GM20431 (cell line): ENCODE data around the gene GTF3C5.
"Not testable (repeated sequence)": the region's sequence is repeated elsewhere in the genome, so short reads cannot be mapped to it uniquely, and the experiment has no call there.

Source experiments
- in situ Hi-C: fragments of 300-500 bp; cut with MseI, MboI; formaldehyde crosslinking; loops from one replicate; pipeline ENCODE4 v1.15.0; 2020; ENCODE audit warnings: low sequenced_read_pairs; ENCODE audit not compliant: unreplicated experiment

Gene GTF3C5

DNA sequence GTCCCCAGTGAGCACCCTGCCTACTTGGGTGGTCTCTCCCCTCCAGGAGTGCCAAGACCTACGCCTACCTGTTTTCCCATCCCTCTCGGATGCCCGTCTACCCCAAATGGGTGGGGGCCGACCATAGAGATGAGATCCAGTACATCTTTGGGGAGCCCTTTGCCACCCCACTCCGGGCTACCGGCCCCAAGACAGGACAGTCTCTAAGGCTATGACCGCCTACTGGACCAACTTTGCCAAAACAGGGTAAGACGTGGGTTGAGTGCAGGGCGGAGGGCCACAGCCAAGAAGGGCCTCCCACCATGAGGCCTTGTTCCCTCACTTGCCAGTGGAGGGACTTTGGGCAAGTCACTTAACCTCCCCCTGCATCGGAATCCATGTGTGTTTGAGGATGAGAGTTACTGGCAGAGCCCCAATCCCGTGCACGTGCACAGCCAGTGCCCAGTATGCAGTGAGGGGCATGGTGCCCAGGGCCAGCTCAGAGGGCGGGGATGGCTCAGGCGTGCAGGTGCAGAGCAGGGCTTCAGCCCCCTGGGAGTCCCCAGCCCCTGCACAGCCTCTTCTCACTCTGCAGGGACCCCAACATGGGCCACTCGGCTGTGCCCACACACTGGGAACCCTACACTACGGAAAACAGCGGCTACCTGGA lies 55.5 kb downstream of the GTF3C5 start:
- in situ Hi-C loops: not testable (repeated sequence)

- in situ Hi-C loops: no loop called here
These were observed 56.1 kb downstream of the GTF3C5 start for GRCh38 chr9:133086894-133087293.

GRCh38 chr9:133087429-133088145 lies 56.8 kb downstream of the GTF3C5 start:
- in situ Hi-C loops: no loop called here

GRCh38 chr9:133088146-133088750 lies 57.5 kb downstream of the GTF3C5 start:
- in situ Hi-C loops: no loop called here

GRCh38 chr9:133088756-133089155 lies 58.0 kb downstream of the GTF3C5 start:
- in situ Hi-C loops: no loop called here

- in situ Hi-C loops: no loop called here
These were observed 58.5 kb downstream of the GTF3C5 start for GRCh38 chr9:133089271-133089671.

- in situ Hi-C loops: no loop called here
These were observed 59.4 kb downstream of the GTF3C5 start for GRCh38 chr9:133090187-133090586.

DNA sequence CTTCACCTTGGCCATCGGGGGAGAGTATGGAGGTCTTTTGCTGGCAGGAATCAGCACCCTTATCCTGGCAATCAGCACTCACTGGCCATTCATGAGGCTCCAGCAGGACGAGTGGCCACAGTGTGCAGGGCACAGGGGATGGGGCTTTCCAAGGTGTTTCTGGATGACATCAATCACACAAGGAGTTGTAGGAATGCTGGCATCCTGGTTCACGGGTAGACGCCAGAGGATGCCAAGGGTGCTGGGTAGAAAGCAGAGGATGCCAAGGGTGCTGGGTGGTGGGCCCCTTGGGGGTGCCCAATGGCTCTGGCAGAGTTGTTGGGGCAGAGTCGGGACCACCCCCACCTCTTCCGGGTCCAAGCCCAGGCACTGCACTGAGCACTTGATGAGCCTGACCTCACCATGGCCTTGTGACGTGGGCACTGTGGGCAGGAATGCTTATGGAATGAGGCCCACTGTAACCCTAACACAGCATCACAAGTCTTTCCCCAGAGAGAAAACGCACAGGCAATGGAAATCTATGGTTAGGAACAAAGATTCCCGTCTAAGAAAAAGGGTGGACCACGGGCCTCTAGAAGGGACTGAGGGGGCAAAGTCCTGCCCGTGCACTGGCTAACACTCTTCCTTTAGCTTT lies 60.1 kb downstream of the GTF3C5 start:
- in situ Hi-C loops: no loop called here

GRCh38 chr9:133094351-133094750 lies 63.6 kb downstream of the GTF3C5 start:
- in situ Hi-C loops: not testable (repeated sequence)

GRCh38 chr9:133094842-133095393 lies 64.1 kb downstream of the GTF3C5 start:
- in situ Hi-C loops: no loop called here

DNA sequence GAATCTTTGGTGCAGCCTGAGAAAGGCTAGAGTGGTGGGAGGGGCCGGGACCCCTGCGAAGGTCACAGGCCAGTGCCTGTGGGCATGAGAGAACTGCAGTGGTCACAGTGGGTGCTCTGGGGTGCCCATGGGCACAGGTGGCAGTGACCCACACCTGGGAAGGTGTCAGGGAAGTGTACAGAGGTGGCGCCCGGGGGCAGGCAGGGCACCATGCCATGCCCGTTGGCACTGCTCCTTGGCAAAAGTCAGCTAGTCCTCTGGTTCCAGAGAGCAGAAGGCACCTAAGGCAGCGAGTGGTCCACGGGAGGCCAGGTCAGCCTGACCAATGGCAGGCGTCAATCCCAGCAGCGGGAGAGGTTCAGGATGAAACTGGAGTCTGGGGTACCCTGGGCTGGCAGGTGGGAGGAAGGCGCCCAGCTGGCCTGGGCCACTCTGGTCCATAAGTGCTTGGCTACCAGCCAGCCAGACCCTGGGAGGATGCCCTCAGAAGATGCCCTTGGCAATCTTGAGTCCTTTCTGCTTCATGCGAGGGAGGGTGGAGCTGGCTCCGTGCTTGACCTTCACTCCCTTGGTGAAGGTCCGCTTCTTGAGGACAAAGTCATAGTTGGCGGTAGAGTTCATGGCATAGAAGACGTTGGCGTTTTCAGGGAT lies 67.4 kb downstream of the GTF3C5 start:
- in situ Hi-C loops: no loop called here

DNA sequence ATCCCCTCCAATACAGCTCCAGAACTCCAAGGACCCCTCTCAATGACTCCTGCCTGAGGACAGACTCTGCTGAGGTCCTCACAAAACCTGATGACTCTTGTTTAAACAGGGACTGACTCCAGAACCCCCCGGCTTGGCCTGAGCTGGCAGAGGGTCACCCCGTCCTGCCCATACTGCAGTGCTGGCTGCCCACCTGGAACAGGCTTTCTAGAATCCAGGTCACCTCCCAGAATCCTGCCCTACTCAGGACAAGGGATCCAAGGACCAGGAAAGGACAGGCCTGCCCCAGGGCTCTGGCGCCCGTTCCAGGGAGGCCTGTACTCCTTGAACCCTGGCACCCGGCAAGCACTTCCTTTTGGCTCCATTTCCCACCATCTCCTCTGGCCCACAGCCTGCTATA lies 68.1 kb downstream of the GTF3C5 start:
- in situ Hi-C loops: no loop called here

- in situ Hi-C loops: no loop called here
These were observed 69.1 kb downstream of the GTF3C5 start for GRCh38 chr9:133099726-133100505.

- in situ Hi-C loops: no loop called here
These were observed 69.9 kb downstream of the GTF3C5 start for GRCh38 chr9:133100506-133101355.

DNA sequence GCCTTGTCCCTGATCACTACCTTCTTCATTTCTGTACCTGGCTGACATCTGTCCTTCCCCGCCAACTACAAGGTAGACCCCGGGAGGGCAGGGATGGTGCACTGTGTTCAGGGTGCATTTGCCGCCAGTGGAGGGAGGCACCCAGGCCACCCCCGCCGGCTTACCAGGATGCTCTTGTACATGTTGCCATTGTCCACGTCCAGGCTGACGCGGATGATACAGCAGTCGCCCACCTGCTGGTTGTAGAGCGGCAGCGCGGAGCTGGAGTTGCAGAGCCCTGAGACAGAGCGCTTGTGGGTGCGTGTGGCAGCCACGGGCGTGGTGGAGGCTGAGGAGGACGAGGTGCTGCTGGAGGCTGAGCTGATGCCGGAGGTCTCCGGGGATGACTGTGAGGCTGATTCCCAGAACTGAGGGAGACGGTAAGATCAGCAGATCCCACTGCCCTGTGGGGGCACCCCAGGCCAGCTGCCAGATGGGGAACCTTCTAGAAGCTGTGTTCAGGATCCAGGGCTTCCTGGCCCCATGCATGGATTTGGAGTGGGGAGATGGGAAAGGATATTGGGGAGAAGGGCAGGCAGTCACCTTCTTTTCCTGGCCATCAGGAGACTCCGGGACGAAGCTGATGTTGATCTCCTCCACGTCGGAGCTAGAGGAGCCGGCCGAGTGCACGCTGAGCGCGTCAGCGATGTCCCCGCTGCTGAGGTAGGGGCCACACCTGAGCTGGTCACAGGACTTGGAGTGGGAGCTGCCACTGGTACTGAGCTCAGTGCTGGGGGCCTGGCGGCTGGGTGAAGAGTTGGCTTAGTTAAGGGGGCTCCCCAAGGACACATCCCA lies 70.8 kb downstream of the GTF3C5 start:
- in situ Hi-C loops: no loop called here

DNA sequence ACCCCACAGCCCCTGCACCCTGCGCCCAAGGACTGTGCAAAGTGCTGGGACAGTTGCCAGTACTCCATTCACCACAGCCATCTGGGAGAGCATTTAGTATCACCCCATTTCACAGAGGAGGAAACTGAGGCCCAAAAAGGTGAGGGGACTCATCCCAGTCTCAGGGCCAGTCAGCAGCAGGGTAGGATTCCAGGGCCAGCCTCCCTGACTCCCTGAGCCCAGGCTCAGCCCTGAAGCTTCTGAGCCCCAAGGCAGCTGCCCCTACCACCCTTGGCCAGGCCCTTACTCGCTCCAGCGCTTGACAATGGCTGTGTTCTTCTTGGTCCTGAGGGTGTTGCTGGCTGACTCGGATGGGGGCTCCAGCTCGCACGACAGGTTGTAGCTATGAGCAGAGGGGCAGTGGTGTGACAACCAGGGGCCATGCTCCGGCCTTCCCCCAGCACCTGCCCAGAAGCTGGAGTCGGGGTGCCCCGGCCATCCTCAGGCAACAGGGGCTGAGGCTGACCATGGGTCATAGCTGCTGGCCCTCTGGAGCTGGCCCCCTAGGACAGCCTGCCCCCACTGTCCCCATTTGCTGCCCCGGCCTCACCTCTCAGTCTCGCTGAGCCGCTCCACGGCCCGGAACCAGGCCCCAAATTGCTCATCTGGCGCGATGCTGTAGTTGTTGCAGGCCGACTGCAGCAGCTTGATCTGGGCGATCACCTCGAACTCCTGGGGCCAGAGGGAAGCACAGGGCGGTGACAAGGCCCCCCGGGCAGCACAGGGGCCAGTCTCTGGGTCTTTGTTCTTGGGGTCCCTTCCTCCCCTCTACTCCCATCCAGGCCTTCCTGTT lies 71.6 kb downstream of the GTF3C5 start:
- in situ Hi-C loops: no loop called here
